WERI-Rb-1 (cell line): ENCODE data around the gene SORL1.

Experiments used
- DNase-seq: peaks from one replicate; pipeline ENCODE4 v3.0.0-alpha.2; 2020
- H3K27ac ChIP-seq: fragments of 250-450 bp; sonication (Bioruptor Pico); 2 replicates; pipeline ENCODE4 v1.5.1; 2020; ENCODE audit warnings: mild to moderate bottlenecking, moderate library complexity
- H3K27me3 ChIP-seq: fragments of 250-450 bp; sonication (Bioruptor Pico); 2 replicates; pipeline ENCODE4 v1.5.1; 2021; ENCODE audit warnings: mild to moderate bottlenecking, low read depth, moderate library complexity; ENCODE audit not compliant: insufficient read depth, severe bottlenecking
- H3K36me3 ChIP-seq: fragments of 250-450 bp; sonication (Bioruptor Pico); 2 replicates; pipeline ENCODE4 v1.5.1; 2020; ENCODE audit warnings: mild to moderate bottlenecking, moderate library complexity
- H3K4me3 ChIP-seq: 2 replicates; pipeline ENCODE4 v1.5.1; 2011; ENCODE audit warnings: low read depth, mild to moderate bottlenecking, control low read depth, low read length
- H3K9me3 ChIP-seq: fragments of 250-450 bp; sonication (Bioruptor Pico); 2 replicates; pipeline ENCODE4 v1.5.1; 2021; ENCODE audit warnings: mild to moderate bottlenecking, moderate library complexity; ENCODE audit not compliant: severe bottlenecking
- CTCF ChIP-seq: IDR thresholded peaks from 2 replicates; pipeline ENCODE4 v1.5.1; 2011; ENCODE audit warnings: low read depth, mild to moderate bottlenecking, control low read depth, inconsistent platforms, low read length

The SORL1 gene

DNA sequence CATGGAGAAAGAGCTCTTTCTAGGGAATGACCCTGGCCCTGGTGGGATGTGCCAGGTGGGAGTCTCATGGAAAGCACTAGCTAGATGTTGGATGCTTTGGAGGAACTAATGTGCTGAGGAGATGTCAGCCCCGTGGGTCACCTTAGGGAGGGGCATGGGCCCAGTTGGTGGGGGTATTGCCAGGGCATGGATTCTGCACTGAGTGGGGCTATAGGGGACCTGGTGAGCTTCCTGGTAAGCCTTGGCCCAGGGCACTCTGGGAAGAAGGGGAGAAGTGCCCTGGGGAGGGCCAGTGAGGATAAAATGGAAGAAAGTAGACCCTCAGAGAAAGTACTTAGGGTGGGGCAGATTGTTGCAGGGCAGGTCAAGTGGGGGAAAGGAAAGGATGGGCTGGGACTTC lies 65.9 kb downstream of the SORL1 start:
- Histone ChIP-seq H3K4me3 (no peak overlapping the region), H3K9me3 (no peaks in the 10 kb centered on the region), H3K27ac (no peak overlapping the region), H3K27me3 (no peaks in the 10 kb centered on the region), H3K36me3 (no peaks in the 10 kb centered on the region)
- no peak for DNase-seq
- TF ChIP-seq CTCF: no peak

DNA sequence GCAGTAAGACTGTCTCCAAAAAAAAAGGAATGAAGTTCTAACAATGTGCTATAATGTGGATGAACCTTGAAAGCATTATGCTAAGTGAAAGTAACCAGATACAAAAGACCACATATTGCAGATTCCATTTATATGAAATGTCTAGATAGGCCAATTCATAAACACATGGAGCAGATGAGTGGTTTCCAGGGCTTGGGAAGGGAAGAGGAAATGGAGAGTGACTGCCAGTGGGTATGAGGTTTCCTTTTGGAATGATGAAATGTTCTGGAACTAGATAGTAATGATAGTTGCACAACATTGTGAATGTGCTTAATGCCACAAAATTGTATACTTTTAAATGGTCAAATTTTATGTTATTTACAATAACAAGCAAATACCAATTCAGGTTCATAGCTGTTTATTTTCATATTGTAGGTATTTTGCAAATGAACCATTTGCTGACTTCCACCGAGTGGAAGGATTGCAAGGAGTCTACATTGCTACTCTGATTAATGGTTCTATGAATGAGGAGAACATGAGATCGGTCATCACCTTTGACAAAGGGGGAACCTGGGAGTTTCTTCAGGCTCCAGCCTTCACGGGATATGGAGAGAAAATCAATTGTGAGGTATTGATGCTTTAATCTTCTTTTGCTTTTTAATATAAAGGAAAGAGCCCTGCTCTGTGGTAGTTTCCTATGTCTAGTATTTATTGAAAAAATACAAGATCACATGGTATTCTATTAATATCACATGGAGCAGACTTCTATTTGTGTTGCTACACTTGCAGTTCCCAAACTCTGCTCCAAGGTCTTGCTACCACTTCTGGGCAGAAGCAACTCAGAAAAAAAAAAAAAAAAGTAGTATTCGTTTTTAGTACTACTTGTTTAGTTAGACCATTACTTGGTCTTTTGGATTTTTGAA lies 68.4 kb downstream of the SORL1 start:
- H3K36me3 ChIP-seq: no peaks in the 10 kb centered on the region
- no peak overlapping the region for H3K27ac ChIP-seq
- TF ChIP-seq CTCF: no peak

DNA sequence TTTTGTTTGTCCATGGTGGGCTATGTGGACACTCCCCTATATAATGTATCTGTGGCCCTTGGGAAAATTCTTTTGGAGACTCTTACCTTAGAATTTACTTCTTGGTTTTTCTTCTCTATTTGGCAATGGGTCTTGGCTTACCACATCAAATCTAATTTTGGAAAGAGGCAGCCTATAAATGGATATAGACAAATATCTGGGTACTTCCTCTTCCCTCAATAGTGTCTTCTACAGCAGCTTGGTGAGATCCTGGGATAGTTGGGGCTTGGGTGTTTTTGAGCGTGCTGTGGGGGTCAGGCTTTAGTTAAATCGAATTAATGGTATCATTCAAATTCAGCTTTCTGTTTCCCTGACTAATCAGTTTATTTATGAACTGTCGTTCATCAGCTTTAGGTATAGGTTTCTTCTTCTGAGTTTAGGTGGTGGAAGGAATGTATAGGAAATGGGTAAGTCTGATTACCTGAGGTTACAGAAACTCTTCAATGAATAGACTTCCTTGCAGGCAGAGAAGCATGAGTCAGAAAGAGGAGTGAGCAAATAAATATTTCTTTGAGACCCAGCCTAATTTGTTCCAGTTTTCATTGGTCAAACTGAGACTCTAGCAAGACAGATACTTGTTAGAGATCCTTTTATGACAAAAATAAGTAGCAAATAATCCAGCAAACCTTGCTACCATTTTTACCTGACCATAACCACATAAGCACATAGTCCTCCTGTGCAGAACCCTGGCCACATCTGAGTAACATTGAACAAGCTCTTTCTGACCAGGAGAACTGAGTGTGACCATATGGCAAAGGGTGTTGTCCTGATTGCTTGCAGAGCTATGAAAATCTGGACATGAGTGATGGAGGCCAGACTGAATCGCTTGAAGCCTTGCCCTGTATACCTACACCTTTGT lies 69.3 kb downstream of the SORL1 start:
- H3K9me3 ChIP-seq: peaks cover 3% of the 10 kb centered on the region
- TF ChIP-seq CTCF: no peak
- no peak for DNase-seq
- no peaks in the 10 kb centered on the region for H3K36me3 ChIP-seq
- H3K27ac ChIP-seq: no peak overlapping the region
- H3K4me3 ChIP-seq: no peak overlapping the region
- H3K27me3 ChIP-seq: no peaks in the 10 kb centered on the region

More for the DNA sequence above, 68.4 kb downstream of the SORL1 start:
- no peaks in the 10 kb centered on the region for H3K27me3 ChIP-seq
- H3K9me3 ChIP-seq: peaks cover 3% of the 10 kb centered on the region
- H3K4me3 ChIP-seq: no peak overlapping the region
- no peak for DNase-seq

DNA sequence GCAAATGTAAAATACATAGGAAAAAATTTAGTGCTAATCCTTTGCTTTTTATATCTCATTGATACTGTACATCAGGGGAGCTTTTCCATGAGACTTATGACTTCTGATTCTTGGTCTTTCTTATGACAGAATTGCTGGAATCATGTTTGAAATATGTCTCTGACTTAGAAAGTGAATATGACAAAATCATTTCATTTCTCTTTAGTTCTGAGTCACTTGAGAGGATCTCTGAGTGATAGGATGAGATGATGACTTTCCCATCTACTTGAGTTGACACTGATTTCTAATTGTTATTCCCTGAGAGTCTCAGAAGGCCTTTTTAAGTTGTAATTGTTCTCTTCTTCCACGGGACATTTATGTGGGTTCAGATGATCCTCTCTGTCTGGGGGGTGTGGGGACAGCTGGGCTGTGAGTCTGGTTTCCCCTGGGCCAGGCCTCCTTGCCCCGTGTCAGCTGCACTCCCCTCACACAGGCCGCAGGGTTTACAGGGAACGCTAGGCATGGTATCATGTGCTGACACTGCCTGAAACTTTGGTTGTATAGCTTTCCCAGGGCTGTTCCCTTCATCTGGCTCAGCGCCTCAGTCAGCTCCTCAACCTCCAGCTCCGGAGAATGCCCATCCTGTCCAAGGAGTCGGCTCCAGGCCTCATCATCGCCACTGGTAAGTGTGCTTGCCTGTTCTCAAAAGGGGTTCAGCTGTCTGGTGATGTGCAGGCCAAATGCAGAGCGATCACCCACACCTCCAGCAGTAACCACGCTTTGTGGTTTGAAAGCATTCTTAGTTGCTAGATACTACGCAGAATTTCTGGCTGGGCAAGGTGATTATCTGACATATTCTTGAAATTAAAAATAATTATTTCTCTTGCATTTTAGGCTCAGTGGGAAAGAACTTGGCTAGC lies 70.2 kb downstream of the SORL1 start:
- no peaks in the 10 kb centered on the region for H3K27me3 ChIP-seq
- no peak for TF ChIP-seq CTCF
- no peak for DNase-seq
- H3K36me3 ChIP-seq: no peaks in the 10 kb centered on the region
- H3K27ac ChIP-seq: no peak overlapping the region
- H3K9me3 ChIP-seq: peaks cover 3% of the 10 kb centered on the region
- H3K4me3 ChIP-seq: no peak overlapping the region

DNA sequence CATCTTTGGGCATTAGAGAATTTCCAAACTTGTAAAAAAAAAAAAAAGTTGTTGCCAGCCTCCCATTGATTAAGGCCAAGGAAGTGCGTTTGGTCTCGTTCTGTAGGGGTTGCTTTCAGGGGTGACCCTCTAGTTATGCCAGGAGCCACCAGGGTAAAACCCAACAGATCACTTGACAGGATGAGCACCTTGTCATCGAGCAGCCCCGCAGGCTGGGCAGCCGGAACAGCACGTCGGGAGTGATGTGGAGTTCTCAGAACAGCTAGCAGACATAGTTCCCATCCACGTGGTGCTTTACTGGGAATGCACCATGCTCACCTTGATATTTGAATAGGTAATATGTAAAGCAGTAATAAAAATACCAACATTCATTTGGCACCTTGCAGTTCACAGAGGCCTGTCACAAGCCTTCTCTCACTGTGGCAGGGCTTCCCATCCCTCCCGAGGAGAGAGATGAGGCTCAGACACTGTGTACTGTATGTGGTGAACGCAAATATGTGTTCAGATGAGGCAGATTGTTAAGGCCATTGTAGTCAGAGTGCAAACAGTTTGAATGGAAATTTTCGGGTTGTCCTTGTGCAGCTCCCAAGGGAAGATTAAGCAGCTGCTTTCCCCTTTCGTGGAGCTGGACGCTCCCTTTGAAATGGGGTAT lies 71.6 kb downstream of the SORL1 start:
- DNase-seq: no peak
- Histone ChIP-seq H3K27me3 (no peaks in the 10 kb centered on the region), H3K4me3 (no peak overlapping the region), H3K36me3 (no peaks in the 10 kb centered on the region), H3K27ac (no peak overlapping the region), H3K9me3 (peaks cover 3% of the 10 kb centered on the region)
- TF ChIP-seq CTCF: no peak
